ENCODE measurements around the gene RPL18A. TPM values are rescaled to one million over a fixed set of nuclear protein-coding genes. Genes with fewer than 3 reads are reported as not detected.
A peak's percentile ranks its signal among the peaks of the same experiment; 100 is the strongest.

Gene RPL18A
- total and polyA plus RNA-seq, 2 of the 4 experiments (the other 2 are of a cell fraction), result 1,351 to 1,735 TPM

DNA sequence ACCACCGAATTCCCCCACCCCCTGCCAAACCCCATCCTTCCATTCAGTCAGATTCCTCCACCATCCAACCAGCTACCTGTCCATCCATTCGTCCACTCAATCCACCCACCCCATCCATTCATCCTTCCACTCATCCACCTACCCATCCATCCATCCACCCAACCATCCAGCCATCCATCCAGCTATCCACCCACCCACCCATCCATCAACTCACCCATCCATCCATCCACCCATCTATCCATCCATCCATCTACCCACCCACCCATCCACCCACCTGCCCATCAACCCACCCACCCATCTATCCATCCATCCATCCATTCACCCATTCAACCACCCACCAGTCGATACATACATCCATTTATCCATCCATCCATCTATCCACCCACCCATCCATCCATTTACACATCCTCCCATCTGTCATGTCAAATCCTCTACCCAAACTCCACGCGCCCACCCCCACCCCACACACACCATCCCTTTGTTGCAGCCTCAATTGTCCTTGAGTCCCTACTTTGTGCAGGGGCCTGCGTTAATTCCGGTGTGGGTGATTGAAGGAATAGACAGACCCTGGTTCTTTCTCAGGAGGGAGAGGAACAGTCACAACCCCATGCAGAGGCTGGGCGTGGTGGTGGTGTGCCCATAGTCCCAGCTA, 6.7 kb downstream of the RPL18A start:
- Histone ChIP-seq H3K36me3 (ENCODE audit: control insufficient read depth, insufficient read depth, low read length) (peaks cover 41% of the 10 kb centered on the region), H3K4ac (ENCODE audit: low read depth, low read length) (no peak overlapping the region), H3K9ac (ENCODE audit: low read depth, low read length) (no peak overlapping the region), H3K23ac (ENCODE audit: low read depth, low read length) (no peak overlapping the region), H3K4me3 (ENCODE audit: insufficient read depth, low read depth, low read length) (no peak overlapping the region), H2BK5ac (ENCODE audit: low read depth, low read length, poor library complexity, severe bottlenecking) (peak overlapping the region; percentile 54), H4K5ac (ENCODE audit: low read depth, low read length) (no peak overlapping the region), H4K8ac (ENCODE audit: low read depth in 2 of 2, low read length in 2 of 2) (no peak overlapping the region), H3K79me1 (ENCODE audit: low read depth in 1 of 2, low read length in 2 of 2) (peaks cover 11 to 33% of the 10 kb centered on the region in 2 experiments; a peak in 3 of 4 replicates), H2AK9ac (replicated peaks; ENCODE audit: low read depth, low read length, poor library complexity) (peak overlapping the region; percentile 66), H3K14ac (replicated peaks; ENCODE audit: low read depth, low read length) (no peak overlapping the region), H3K9me1 (ENCODE audit: insufficient read depth, low read length) (peaks cover 12% of the 10 kb centered on the region; the same call in 1 of the 2 replicates), H3K4me2 (ENCODE audit: low read depth, low read length) (no peak overlapping the region), H2AFZ (replicated peaks; ENCODE audit: low read length, poor library complexity) (no peak overlapping the region), H3K9me3 (ENCODE audit: control insufficient read depth, insufficient read depth, low read length) (no peaks in the 10 kb centered on the region), H4K20me1 (ENCODE audit: insufficient read depth, low read length) (peaks cover 46% of the 10 kb centered on the region), H2BK15ac (ENCODE audit: low read depth, low read length) (no peak overlapping the region), H3K27ac (ENCODE audit: insufficient read depth, low read length) (no peak overlapping the region), H3K4me1 (ENCODE audit: control insufficient read depth, insufficient read depth, low read length) (peaks cover 3% of the 10 kb centered on the region; the same call in 1 of the 2 replicates), H3K56ac (ENCODE audit: extremely low read depth, insufficient read depth, low read length) (no peak overlapping the region), H3K27me3 (ENCODE audit: control insufficient read depth, insufficient read depth, low read length) (peaks cover 25% of the 10 kb centered on the region), H3K18ac (ENCODE audit: low read depth, low read length) (no peak overlapping the region), H2BK20ac (ENCODE audit: low read depth, low read length) (no peak overlapping the region), H2BK120ac (ENCODE audit: low read depth, low read length) (no peak overlapping the region), H2AK5ac (ENCODE audit: low read depth, low read length) (no peak overlapping the region), H4K91ac (ENCODE audit: insufficient read depth, low read depth, low read length) (no peak overlapping the region)
- TF ChIP-seq, protein P1, sequence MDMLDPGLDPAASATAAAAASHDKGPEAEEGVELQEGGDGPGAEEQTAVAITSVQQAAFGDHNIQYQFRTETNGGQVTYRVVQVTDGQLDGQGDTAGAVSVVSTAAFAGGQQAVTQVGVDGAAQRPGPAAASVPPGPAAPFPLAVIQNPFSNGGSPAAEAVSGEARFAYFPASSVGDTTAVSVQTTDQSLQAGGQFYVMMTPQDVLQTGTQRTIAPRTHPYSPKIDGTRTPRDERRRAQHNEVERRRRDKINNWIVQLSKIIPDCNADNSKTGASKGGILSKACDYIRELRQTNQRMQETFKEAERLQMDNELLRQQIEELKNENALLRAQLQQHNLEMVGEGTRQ (IDR thresholded peaks at IDR 0.05; ENCODE audit: low read depth, low read length), result no peak
- TF ChIP-seq MAFK (IDR thresholded peaks at IDR 0.05; ENCODE audit: low read depth, low read length) (no peak), RFX5 (IDR thresholded peaks at IDR 0.05; ENCODE audit: low read depth, low read length) (no peak), CEBPB (IDR thresholded peaks at IDR 0.05; ENCODE audit: low read depth, low read length) (no peak), FOS (IDR thresholded peaks at IDR 0.05; ENCODE audit: low read depth, low read length) (no peak), SMC3 (IDR thresholded peaks at IDR 0.05; ENCODE audit: low read depth, low read length) (no peak), ELK1 (IDR thresholded peaks at IDR 0.05; ENCODE audit: borderline replicate concordance, low read depth, low read length) (no peak), NFE2L2 (IDR thresholded peaks at IDR 0.05; ENCODE audit: low read depth, low read length) (no peak), BHLHE40 (IDR thresholded peaks at IDR 0.05; ENCODE audit: low read depth, low read length) (no peak), CHD1 (IDR thresholded peaks at IDR 0.05; ENCODE audit: low read depth, low read length) (no peak), RAD21 (IDR thresholded peaks at IDR 0.05; ENCODE audit: low read length) (no peak), RCOR1 (IDR thresholded peaks at IDR 0.05; ENCODE audit: insufficient replicate concordance, low read length) (no peak), MXI1 (IDR thresholded peaks at IDR 0.05; ENCODE audit: borderline replicate concordance, low read depth, low read length) (no peak), MAZ (IDR thresholded peaks at IDR 0.05; ENCODE audit: borderline replicate concordance, low read depth, low read length) (no peak)
- DNase-seq, result no peak
- in situ Hi-C loops (cut with MboI; ENCODE audit: low sequenced_read_pairs), result loop anchor here (5.0 kb wide), 1 partner anchor 121 kb away; no protein-coding TSS in a partner anchor
- ChIA-PET POLR2A (ENCODE audit: unreplicated experiment) (interaction anchor here (0.6 kb wide), 2 partner anchors 19 to 81 kb away, joined by 3 to 15 read pairs; no protein-coding TSS in a partner anchor), CTCF (no interaction called here)
- dilution Hi-C loops (cut with HindIII; ENCODE audit: low sequenced_read_pairs, unreplicated experiment), result no loop called here
- WGBS, 2 experiments (ENCODE audit: extremely low coverage in 2 of 2, insufficient read length in 1 of 2), result 82 to 100% methylated on average over 2 to 3 of the region's 8 CpGs
- intact Hi-C loops (cut with micrococcal nuclease), result no loop called here
- BruUV-seq (replicated peaks), result no TSS peak
- ATAC-seq (ENCODE audit: low read depth), result no peak
